HG03354 (cell line): Measurements from ENCODE around the gene SHCBP1L.

ENCODE experiments used
- ATAC-seq: cut with Tn5 transposase; IDR thresholded peaks from one replicate; pipeline ENCODE4 v1.9.1; 2021; ENCODE audit warnings: mild to moderate bottlenecking; ENCODE audit not compliant: unreplicated experiment, poor library complexity, severe bottlenecking

Gene SHCBP1L

GRCh38 chr1:182851825-182852224, 101.1 kb downstream of the SHCBP1L start:
- ATAC-seq: no peak

DNA sequence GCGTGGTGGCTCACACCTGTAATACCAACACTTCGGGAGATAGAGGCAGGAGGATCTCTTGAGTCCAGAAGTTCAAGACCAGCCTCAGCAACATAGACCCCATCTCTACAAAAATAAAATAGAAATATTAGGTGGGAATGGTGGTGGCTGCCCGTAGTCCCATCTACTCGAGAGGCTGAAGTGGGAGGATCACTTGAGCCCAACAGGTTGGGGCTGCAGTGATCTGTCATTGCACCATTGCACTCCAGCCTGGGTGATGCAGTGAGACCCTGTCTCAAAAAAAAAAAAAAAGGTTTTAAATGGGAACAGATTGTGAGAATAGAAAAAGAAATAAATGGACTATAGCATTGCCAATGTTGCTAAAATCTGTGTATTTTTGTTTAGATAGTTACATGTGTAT, 102.6 kb downstream of the SHCBP1L start:
- no peak for ATAC-seq
